Transverse colon (tissue), 4 donors: ENCODE results near the gene TOGARAM2. TPM values are rescaled to one million over a fixed set of nuclear protein-coding genes. Genes with fewer than 3 reads are reported as not detected.

Experiments
- DNase-seq: peaks from one replicate; pipeline ENCODE4 v3.0.0-alpha.2; 2019
- H3K27ac ChIP-seq, 4 donors: fragments of 200-600 bp; sonication (generic); 2 replicates each; pipeline ENCODE4 v1.5.1; 2016 to 2018; ENCODE audit warnings: inconsistent platforms in 4 of 4
- H3K27me3 ChIP-seq: fragments of 200-600 bp; sonication (generic); 2 replicates; pipeline ENCODE4 v1.5.1; 2017; ENCODE audit warnings: inconsistent platforms
- H3K36me3 ChIP-seq, 4 donors: fragments of 200-600 bp; sonication (generic); 2 replicates each; pipeline ENCODE4 v1.5.1; 2017 to 2019; ENCODE audit warnings: inconsistent platforms in 4 of 4
- H3K4me1 ChIP-seq, 4 donors: fragments of 200-600 bp; sonication (generic); 2 replicates each; pipeline ENCODE4 v1.5.1; 2017 to 2020; ENCODE audit warnings: inconsistent platforms in 4 of 4
- H3K4me3 ChIP-seq, 4 donors: fragments of 200-600 bp; sonication (generic); 1 replicate in 1 of 4; 2 replicates in 3 of 4; pipeline versions ENCODE4 v1.5.1 to v1.6.1; 2017 to 2019; ENCODE audit warnings: inconsistent platforms in 4 of 4
- H3K9me3 ChIP-seq, 2 donors: fragments of 200-600 bp; sonication (generic); 2 replicates each; pipeline ENCODE4 v1.5.1; 2017 to 2019; ENCODE audit warnings: inconsistent platforms in 2 of 2
- EP300 ChIP-seq: sonication (generic); formaldehyde crosslinking; IDR thresholded peaks from one replicate; pipeline ENCODE4 v1.6.1; 2017; ENCODE audit warnings: antibody characterized with exemption, low read depth
- POLR2A ChIP-seq: fragments of 450-650 bp; IDR thresholded peaks from one replicate; pipeline ENCODE4 v1.6.1; 2016; ENCODE audit warnings: antibody characterized with exemption, mild to moderate bottlenecking, moderate library complexity
- POLR2AphosphoS5 ChIP-seq, 3 donors: sonication (generic); formaldehyde crosslinking; IDR thresholded peaks; one replicate each; pipeline ENCODE4 v1.6.1; 2016; ENCODE audit warnings: antibody characterized with exemption in 3 of 3
- WGBS, 2 donors: methylation state at CpG; one replicate each; pipeline ENCODE4 v1.1.5; 2018; ENCODE audit warnings: low coverage in 1 of 2; 5-methylcytosine and 5-hydroxymethylcytosine counted together
- in situ Hi-C, 4 donors: fragments of 200-750 bp; cut with MboI; loops; one replicate each; pipeline versions ENCODE4 v1.15.0 to v1.15.1; 2017; ENCODE audit warnings: low sequenced_read_pairs in 3 of 4, low pct_ligation_motif_present in 1 of 4, low pct_unique_long_range_greater_than_20kb in 1 of 4
- intact Hi-C: fragments of 100-400 bp; cut with DNase I; formaldehyde crosslinking; loops from one replicate; pipeline ENCODE4 v1.15.1; 2023; ENCODE audit warnings: low total_unique reads
- total RNA-seq, 4 donors: library from RNA; depleted of rRNA; stranded (reverse); fragments of >200 nt; gene quantifications; one replicate each; pipeline ENCODE4 v1.1.0, GENCODE V29; 2016
- TF ChIP-seq, protein P1 (sequence below), 5 experiments: fragments of 200-600 bp in 3 of 5; fragments of 450-650 bp in 2 of 5; sonication (generic) in 3 of 5; IDR thresholded peaks; 1 replicate in 2 of 5; 2 replicates in 3 of 5; pipeline ENCODE4 v1.5.1; 2016 to 2017; ENCODE audit warnings: antibody characterized with exemption in 5 of 5, inconsistent platforms in 3 of 5, mild to moderate bottlenecking in 2 of 5, moderate library complexity in 1 of 5

Gene TOGARAM2
- total RNA-seq, 4 donors from 2014 or later = 0.79 to 7.1 (median 3.1) TPM; not detected in 1

DNA sequence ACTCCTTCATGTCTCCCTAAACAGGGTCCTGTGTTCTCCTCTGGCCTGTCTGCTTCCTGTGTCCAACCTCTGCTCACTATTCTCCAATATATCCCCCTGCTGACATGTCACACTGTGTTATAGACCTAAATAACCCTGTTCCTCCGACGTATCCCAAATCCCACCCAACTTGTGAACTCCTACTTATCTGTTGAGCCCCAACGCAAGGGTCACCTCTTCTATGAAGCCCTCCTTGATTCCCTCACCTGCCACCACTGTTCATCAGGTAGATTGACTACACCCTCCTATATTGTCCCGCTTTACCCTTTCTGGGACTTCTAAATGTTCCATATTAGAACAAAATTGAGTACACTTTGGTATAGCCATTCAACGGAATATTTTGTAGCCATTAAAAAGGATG is 51.1 kb downstream of the TOGARAM2 start:
- H3K27ac ChIP-seq = no peak overlapping the region
- no peaks in the 10 kb centered on the region for H3K36me3 ChIP-seq
- WGBS, 2 donors = 94 to 95% methylated on average over 4 to 5 of the region's 5 CpGs
- no peaks in the 10 kb centered on the region for H3K4me1 ChIP-seq
- no peak for DNase-seq
- in situ Hi-C loops = no loop called here
- no peaks in the 10 kb centered on the region for H3K27me3 ChIP-seq
- H3K4me3 ChIP-seq = no peak overlapping the region
- TF ChIP-seq EP300 = no peak
- no peak for TF ChIP-seq POLR2AphosphoS5 (IDR thresholded peaks at IDR 0.05)
- intact Hi-C loops = loop anchor here (1.0 kb wide), 1 partner anchor 22 kb away; no protein-coding TSS in a partner anchor
- no peaks in the 10 kb centered on the region for H3K9me3 ChIP-seq

DNA sequence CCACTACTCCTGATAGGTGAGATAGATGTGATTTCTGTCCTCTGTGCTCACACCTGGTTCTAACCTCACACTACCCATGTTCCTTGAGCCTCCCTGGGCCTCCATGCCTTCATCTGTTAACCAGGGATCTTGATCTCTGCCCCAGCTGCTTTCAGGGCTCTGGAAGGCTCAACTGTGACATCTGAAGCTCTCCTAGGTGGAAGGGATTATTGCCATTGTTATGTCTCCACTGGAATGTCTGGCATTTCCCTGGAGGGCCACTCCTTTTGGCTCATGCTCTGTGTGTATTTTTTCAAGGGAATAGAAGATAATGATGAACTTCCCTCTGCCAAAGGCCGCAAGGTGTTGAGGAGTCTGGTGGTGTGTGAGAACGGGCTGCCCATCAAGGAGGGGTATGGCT is 52.1 kb downstream of the TOGARAM2 start:
- no peak overlapping the region for H3K27ac ChIP-seq
- TF ChIP-seq, protein P1, sequence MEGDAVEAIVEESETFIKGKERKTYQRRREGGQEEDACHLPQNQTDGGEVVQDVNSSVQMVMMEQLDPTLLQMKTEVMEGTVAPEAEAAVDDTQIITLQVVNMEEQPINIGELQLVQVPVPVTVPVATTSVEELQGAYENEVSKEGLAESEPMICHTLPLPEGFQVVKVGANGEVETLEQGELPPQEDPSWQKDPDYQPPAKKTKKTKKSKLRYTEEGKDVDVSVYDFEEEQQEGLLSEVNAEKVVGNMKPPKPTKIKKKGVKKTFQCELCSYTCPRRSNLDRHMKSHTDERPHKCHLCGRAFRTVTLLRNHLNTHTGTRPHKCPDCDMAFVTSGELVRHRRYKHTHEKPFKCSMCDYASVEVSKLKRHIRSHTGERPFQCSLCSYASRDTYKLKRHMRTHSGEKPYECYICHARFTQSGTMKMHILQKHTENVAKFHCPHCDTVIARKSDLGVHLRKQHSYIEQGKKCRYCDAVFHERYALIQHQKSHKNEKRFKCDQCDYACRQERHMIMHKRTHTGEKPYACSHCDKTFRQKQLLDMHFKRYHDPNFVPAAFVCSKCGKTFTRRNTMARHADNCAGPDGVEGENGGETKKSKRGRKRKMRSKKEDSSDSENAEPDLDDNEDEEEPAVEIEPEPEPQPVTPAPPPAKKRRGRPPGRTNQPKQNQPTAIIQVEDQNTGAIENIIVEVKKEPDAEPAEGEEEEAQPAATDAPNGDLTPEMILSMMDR (IDR thresholded peaks at IDR 0.05) = no peak
- TF ChIP-seq POLR2A (no peak), EP300 (no peak)
- no peaks in the 10 kb centered on the region for H3K27me3 ChIP-seq
- H3K4me3 ChIP-seq = no peak overlapping the region
- DNase-seq = no peak
- intact Hi-C loops (no loop called here), in situ Hi-C loops (no loop called here)
- 50 to 53% methylated on average over 1 to 2 of the region's 2 CpGs for WGBS, 2 donors
- H3K36me3 ChIP-seq = no peaks in the 10 kb centered on the region
- H3K9me3 ChIP-seq = no peaks in the 10 kb centered on the region
- no peaks in the 10 kb centered on the region for H3K4me1 ChIP-seq

DNA sequence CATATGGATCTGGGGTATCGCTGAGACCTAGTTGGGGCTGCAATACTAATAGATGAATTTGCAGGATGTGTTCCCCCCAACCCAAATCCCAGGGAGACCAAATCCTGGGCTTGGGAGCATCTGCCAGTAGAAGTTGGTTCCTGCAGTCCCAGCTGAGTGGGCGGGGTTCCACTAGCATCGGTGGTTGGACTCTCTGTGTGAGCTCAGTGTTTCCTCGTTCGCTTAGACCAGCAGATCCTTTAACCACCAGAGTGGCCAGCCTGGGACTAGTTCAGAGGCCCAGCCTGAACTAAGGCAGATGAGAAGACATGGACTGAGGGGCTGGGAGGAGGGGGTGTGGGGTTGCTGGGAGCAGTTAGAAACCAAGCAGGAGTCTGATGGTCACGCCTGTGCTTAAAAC is 52.6 kb downstream of the TOGARAM2 start:
- Histone ChIP-seq H3K4me1 (no peaks in the 10 kb centered on the region), H3K27ac (no peak overlapping the region), H3K36me3 (no peaks in the 10 kb centered on the region), H3K4me3 (no peak overlapping the region), H3K27me3 (no peaks in the 10 kb centered on the region), H3K9me3 (no peaks in the 10 kb centered on the region)
- no peak for DNase-seq
- in situ Hi-C loops (no loop called here), intact Hi-C loops (no loop called here)
- TF ChIP-seq POLR2AphosphoS5 (IDR thresholded peaks at IDR 0.05) (no peak), EP300 (no peak), POLR2A (no peak)
- TF ChIP-seq, protein P1 (IDR thresholded peaks at IDR 0.05) = no peak
- WGBS, 2 donors = 77% methylated on average over 6 of the region's 6 CpGs; no CpG with 5 or more reads in 1 of the 2 donors

DNA sequence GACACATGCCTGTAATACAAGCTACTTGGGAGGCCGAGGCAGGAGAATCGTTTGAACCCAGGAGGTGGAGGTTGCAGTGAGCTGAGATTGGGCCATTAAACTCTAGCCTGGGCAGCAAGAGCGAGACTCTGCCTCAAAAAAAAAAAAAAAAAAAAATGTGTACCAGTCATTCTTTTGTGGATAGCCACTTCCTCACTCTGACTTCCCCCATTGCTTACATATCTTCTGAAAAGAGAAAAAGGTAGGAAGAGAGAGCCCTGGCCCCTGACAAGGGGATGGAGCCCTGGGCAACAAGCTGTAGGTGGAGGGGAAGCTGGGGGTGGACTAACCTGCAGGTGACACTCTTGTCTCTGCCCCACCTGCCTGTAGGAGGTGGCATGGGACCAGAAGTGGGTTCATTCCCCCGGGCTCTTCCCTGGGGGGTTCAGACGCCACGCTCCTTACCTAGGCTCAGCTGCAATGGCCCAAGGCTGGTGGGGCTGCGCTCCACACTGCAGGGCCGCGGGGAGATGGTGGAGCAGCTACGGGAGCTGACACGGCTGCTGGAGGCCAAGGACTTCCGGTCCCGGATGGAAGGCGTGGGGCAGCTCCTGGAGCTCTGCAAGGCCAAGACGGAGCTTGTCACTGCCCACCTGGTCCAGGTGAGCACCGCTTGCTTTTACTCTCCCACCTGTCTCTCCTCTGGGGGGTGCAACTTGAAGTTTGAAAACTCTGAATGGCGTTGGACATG is 54.1 kb downstream of the TOGARAM2 start:
- Histone ChIP-seq H3K36me3 (no peaks in the 10 kb centered on the region), H3K9me3 (no peaks in the 10 kb centered on the region), H3K4me1 (peaks cover 0 to 6% (median 0%) of the 10 kb centered on the region in 4 donors), H3K27me3 (no peaks in the 10 kb centered on the region), H3K4me3 (no peak overlapping the region), H3K27ac (no peak overlapping the region)
- in situ Hi-C loops = no loop called here
- WGBS, 2 donors = 71 to 92% methylated on average over 3 to 17 of the region's 17 CpGs
- TF ChIP-seq EP300 (no peak), POLR2A (no peak), POLR2AphosphoS5 (IDR thresholded peaks at IDR 0.05) (no peak)
- TF ChIP-seq, protein P1 (IDR thresholded peaks at IDR 0.05) = no peak
- intact Hi-C loops = no loop called here
- DNase-seq = no peak
